Esophagus muscularis mucosa (tissue), 4 donors: ENCODE measurements around the gene KIAA0040.

ENCODE experiments used
- CTCF ChIP-seq, 3 experiments: fragments of 200-600 bp in 2 of 3; fragments of 450-650 bp in 1 of 3; sonication (generic) in 2 of 3; IDR thresholded peaks; one replicate each; pipeline ENCODE4 v1.5.1; 2017 to 2019; ENCODE audit warnings: antibody characterized with exemption in 3 of 3, mild to moderate bottlenecking in 2 of 3, moderate library complexity in 1 of 3
- EP300 ChIP-seq: sonication (generic); formaldehyde crosslinking; IDR thresholded peaks from one replicate; pipeline ENCODE4 v1.6.1; 2017; ENCODE audit warnings: antibody characterized with exemption
- POLR2A ChIP-seq: fragments of 450-650 bp; IDR thresholded peaks from one replicate; pipeline ENCODE4 v1.6.1; 2017; ENCODE audit warnings: antibody characterized with exemption, moderate library complexity, mild to moderate bottlenecking, low read depth
- POLR2AphosphoS5 ChIP-seq, 2 donors: sonication (generic); formaldehyde crosslinking; IDR thresholded peaks; one replicate each; pipeline ENCODE4 v1.6.1; 2017; ENCODE audit warnings: antibody characterized with exemption in 2 of 2

GRCh38 chr1:175173531-175173930, 19.0 kb downstream of the KIAA0040 start:
- TF ChIP-seq POLR2A (no peak), CTCF (IDR thresholded peaks at IDR 0.05) (no peak), EP300 (no peak), POLR2AphosphoS5 (IDR thresholded peaks at IDR 0.05) (no peak)
